ENCODE results near the gene EFNA3.
"Not testable (repeated sequence)": the region's sequence is repeated elsewhere in the genome, so short reads cannot be mapped to it uniquely, and the experiment has no call there.

The EFNA3 gene

DNA sequence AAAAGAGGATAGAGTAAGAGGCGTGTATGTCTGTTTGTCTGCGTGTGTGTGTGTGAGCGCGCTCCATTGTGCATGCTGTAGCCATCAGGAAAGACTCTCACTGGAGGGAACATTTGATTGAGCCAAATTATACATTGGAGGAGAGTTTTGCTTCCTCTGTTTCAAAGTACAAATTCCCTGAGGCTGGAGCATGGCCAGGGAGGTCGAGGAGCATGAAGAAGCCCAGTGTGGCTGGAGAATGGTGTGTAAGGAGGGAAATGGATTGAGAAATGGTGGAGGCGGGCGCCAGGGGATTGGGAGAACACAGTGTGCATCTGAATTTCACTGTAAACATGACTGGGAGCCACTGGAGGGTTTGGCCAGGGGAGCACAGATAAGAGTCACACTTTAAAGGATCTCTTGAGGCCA, 27.0 kb downstream of the EFNA3 start:
- H3K27ac ChIP-seq (ENCODE audit: low read depth, low read length), result no peak overlapping the region
- no peaks in the 10 kb centered on the region for H3K4me1 ChIP-seq (ENCODE audit: insufficient read depth, low read length)
- 86% methylated on average over 7 of the region's 7 CpGs for WGBS
- no peak overlapping the region for H3K9ac ChIP-seq (ENCODE audit: low read depth, low read length)
- no peak overlapping the region for H3K4me3 ChIP-seq (ENCODE audit: low read length)
- H3K36me3 ChIP-seq (ENCODE audit: insufficient read depth, low read length), result no peaks in the 10 kb centered on the region
- H3K9me3 ChIP-seq (ENCODE audit: insufficient read depth, low read depth, low read length), result no peaks in the 10 kb centered on the region
- H3K27me3 ChIP-seq (ENCODE audit: insufficient read depth, low read length), result 0 out of 2 replicates have a peak, but pooled peaks cover 2% of the 10 kb centered on the region

DNA sequence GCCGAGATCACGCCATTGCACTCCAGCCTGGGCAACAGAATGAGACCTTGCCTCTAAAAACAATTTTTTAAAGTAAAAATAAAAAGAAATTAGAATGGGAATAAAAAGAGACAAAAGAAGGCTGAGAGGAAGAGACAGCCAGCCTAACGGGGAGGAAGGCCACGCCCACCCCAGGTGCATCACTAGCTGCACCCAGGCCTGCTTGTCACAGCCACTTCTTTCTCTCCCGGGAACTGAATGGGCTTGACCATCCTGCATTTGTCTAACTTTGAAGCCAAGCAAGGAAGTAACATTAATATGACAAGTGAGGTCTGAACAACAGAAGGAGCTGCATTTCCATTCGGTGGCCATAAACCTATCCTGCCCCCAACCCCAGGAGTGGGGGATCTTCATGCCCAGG, 28.2 kb downstream of the EFNA3 start:
- no peaks in the 10 kb centered on the region for H3K4me1 ChIP-seq (ENCODE audit: insufficient read depth, low read length)
- no peak overlapping the region for H3K27ac ChIP-seq (ENCODE audit: low read depth, low read length)
- H3K9me3 ChIP-seq (ENCODE audit: insufficient read depth, low read depth, low read length), result no peaks in the 10 kb centered on the region
- H3K4me3 ChIP-seq (ENCODE audit: low read length), result no peak overlapping the region
- H3K9ac ChIP-seq (ENCODE audit: low read depth, low read length), result no peak overlapping the region
- H3K36me3 ChIP-seq (ENCODE audit: insufficient read depth, low read length), result no peaks in the 10 kb centered on the region
- 0 out of 2 replicates have a peak, but pooled peaks cover 2% of the 10 kb centered on the region for H3K27me3 ChIP-seq (ENCODE audit: insufficient read depth, low read length)
- WGBS, result 77% methylated on average over 6 of the region's 6 CpGs

DNA sequence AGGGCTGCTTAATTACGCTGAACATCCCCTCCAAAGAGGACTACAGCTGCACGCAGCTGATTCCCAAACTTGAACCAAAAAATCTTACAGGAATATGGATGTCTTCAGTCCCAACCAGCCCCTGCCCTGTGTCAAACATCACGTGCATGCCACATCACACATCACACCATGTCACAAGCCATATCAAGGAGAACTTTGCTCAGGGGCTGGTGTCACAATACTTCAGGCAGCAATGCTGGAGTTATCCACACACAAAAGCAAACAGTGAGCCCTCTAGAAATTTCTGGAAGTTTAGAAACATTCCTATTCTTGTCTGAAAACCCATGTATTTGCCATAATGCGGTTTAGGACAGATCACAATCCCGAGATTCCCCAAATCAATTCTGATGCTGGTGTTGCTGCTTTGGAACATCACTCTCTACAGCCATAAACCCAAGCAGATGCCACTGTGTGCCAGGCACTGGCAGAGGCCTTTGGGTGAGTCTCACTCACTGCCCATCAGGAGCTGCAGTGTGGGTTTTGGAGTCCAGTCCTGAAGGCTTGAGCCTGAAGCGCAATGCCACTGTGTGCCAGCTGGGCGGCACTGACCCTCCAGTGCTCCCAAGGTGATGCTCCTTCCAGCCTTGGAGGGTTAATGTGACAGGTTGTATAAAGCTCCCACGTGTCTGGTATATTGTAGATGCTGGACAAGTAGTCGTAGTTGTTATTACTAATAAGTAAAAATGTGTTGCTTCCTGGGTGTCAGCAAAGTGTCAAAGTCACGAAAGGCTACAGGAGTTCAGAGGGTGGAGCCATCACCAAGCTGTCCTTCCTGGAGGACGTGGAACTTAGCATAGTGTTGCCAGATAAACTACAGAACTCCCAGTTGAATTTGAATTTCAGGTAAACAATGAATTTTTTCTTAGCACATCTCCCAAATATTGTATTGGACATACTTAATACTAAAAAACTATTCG, 28.9 kb downstream of the EFNA3 start:
- Histone ChIP-seq H3K4me3 (ENCODE audit: low read length) (no peak overlapping the region), H3K36me3 (ENCODE audit: insufficient read depth, low read length) (no peaks in the 10 kb centered on the region), H3K4me1 (ENCODE audit: insufficient read depth, low read length) (no peaks in the 10 kb centered on the region), H3K27me3 (ENCODE audit: insufficient read depth, low read length) (0 out of 2 replicates have a peak, but pooled peaks cover 2% of the 10 kb centered on the region), H3K9me3 (ENCODE audit: insufficient read depth, low read depth, low read length) (no peaks in the 10 kb centered on the region), H3K27ac (ENCODE audit: low read depth, low read length) (no peak overlapping the region), H3K9ac (ENCODE audit: low read depth, low read length) (no peak overlapping the region)
- 81% methylated on average over 12 of the region's 12 CpGs for WGBS

DNA sequence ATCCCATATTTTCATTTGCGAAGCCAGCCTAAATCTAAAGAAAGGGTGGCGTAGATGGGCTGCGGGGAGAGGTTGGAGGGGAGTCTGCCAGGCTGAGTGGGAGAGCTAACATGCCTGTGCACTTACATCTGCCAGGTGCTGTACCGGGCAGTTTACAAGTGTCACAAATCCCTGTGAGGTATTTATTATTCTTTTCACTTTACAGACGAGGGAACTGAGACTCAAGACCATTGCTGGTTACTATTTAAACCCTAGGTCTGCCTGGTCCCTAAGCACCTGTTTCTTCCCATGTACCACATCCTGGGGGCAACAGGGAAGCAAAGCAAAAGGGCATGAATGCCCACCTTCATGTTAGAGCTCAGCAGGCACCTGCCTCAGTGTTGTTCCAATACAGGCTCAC, 29.7 kb downstream of the EFNA3 start:
- 0 out of 2 replicates have a peak, but pooled peaks cover 2% of the 10 kb centered on the region for H3K27me3 ChIP-seq (ENCODE audit: insufficient read depth, low read length)
- no peak overlapping the region for H3K4me3 ChIP-seq (ENCODE audit: low read length)
- no peaks in the 10 kb centered on the region for H3K36me3 ChIP-seq (ENCODE audit: insufficient read depth, low read length)
- H3K9me3 ChIP-seq (ENCODE audit: insufficient read depth, low read depth, low read length), result no peaks in the 10 kb centered on the region
- WGBS, result 94% methylated on average over 5 of the region's 5 CpGs
- no peaks in the 10 kb centered on the region for H3K4me1 ChIP-seq (ENCODE audit: insufficient read depth, low read length)
- no peak overlapping the region for H3K27ac ChIP-seq (ENCODE audit: low read depth, low read length)
- H3K9ac ChIP-seq (ENCODE audit: low read depth, low read length), result no peak overlapping the region

DNA sequence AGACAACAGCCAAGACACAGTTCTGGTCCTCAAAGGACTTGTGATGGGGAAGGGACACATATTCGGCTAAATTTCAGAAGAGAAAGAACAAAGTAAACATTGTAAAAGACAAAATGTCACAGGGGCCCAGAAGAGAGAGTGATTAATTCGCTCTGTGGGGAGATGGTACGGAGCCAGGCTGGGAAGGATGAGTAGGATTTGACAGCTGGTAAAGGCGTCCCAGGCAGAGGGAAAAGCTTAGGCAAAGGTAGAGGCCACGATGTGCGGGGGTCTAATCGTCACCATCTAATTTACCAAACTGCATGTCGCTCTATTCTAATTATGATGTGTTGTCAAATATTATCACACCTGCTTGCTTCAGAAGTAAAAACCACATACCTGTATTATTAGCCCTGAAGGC, 31.7 kb downstream of the EFNA3 start:
- no peaks in the 10 kb centered on the region for H3K4me1 ChIP-seq (ENCODE audit: insufficient read depth, low read length)
- 0 out of 2 replicates have a peak, but pooled peaks cover 2% of the 10 kb centered on the region for H3K27me3 ChIP-seq (ENCODE audit: insufficient read depth, low read length)
- WGBS, result 92% methylated on average over 4 of the region's 8 CpGs
- H3K9ac ChIP-seq (ENCODE audit: low read depth, low read length), result no peak overlapping the region
- H3K4me3 ChIP-seq (ENCODE audit: low read length), result no peak overlapping the region
- H3K36me3 ChIP-seq (ENCODE audit: insufficient read depth, low read length), result no peaks in the 10 kb centered on the region
- H3K9me3 ChIP-seq (ENCODE audit: insufficient read depth, low read depth, low read length), result no peaks in the 10 kb centered on the region
- no peak overlapping the region for H3K27ac ChIP-seq (ENCODE audit: low read depth, low read length)

DNA sequence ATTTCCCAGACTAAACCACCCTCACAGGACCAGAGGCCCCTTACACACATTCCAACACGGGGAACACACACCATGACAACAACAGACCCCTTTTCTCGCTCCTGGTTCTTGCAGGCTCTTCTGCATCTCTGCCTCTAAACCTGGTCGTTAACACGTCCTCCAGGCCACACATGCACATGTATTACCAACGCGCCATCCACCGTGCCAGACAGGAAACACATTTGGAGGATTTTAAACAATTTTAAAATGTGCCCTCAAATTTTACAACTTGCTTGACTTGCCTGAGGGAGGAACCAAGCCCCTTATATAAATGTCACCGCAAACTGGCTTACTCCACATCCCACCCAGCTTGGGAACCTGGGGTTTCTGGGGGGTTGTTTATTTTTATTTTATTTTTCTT, 32.2 kb downstream of the EFNA3 start:
- WGBS, result 87% methylated on average over 7 of the region's 8 CpGs
- H3K9ac ChIP-seq (ENCODE audit: low read depth, low read length), result no peak overlapping the region
- H3K4me3 ChIP-seq (ENCODE audit: low read length), result no peak overlapping the region
- no peaks in the 10 kb centered on the region for H3K36me3 ChIP-seq (ENCODE audit: insufficient read depth, low read length)
- no peak overlapping the region for H3K27ac ChIP-seq (ENCODE audit: low read depth, low read length)
- 0 out of 2 replicates have a peak, but pooled peaks cover 2% of the 10 kb centered on the region for H3K27me3 ChIP-seq (ENCODE audit: insufficient read depth, low read length)
- no peaks in the 10 kb centered on the region for H3K9me3 ChIP-seq (ENCODE audit: insufficient read depth, low read depth, low read length)
- no peaks in the 10 kb centered on the region for H3K4me1 ChIP-seq (ENCODE audit: insufficient read depth, low read length)

DNA sequence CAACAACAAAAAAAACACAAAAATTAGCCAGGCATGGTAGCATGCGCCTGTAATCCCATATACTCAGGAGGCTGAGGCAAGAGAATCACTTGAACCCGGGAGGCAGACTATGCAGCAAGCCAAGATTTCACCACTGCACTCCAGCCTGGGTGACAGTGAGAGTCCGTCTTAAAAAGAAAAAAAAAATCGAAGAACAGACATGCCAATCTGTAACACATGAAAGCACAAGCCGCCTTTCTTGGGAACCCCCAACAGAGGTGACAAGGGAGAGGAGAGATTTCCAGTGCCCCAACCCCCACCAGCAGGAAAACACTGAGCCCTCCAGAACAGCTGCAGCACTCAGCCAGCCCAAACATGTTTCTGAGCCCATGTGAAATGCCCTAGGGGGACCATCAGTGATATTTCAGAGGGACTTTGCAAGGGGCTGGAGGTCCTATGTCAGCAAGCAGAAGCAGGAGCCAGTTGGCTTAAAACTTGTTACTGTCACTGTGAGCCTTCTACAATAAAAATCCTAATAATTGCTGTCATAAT, 34.9 kb downstream of the EFNA3 start:
- Histone ChIP-seq H3K27ac (ENCODE audit: low read depth, low read length) (no peak overlapping the region), H3K27me3 (ENCODE audit: insufficient read depth, low read length) (no peaks in the 10 kb centered on the region), H3K4me1 (ENCODE audit: insufficient read depth, low read length) (no peaks in the 10 kb centered on the region), H3K36me3 (ENCODE audit: insufficient read depth, low read length) (no peaks in the 10 kb centered on the region), H3K9ac (ENCODE audit: low read depth, low read length) (no peak overlapping the region), H3K9me3 (ENCODE audit: insufficient read depth, low read depth, low read length) (no peaks in the 10 kb centered on the region), H3K4me3 (ENCODE audit: low read length) (no peak overlapping the region)
- WGBS, result 73% methylated on average over 5 of the region's 5 CpGs

DNA sequence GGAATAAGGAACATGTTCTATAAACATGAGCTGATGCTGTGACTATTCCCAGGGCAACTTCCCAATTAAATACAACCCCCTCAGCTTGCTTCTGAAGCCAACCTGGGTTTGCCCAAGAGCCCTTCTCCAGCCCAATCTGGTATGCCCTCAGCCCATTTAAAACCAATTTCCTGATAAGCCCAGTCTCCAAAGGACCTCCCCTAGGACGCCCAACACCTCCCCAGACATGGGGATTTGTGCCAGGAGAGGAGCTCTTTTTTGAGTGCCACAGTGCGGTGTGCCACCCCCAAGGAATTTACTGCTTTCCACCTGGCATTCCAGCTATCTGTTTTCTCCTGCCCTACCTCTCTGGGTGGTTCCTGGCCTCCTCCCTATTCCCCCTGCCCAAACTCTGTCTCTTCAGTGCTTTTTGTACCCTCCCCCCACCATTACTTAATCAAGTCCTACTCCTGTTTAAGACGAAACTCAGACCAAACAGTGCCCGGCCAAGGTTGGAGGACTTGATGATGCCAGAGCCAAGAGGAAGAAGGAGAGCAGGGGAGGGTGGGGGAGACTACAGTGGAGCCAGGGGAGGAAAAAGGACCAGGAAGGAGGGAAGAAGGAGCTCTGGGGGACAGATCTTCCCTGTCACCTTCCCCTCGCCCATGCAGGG, 37.6 kb downstream of the EFNA3 start:
- Histone ChIP-seq H3K27me3 (ENCODE audit: insufficient read depth, low read length) (peaks cover 5% of the 10 kb centered on the region; the same call in 1 of the 2 replicates), H3K4me3 (ENCODE audit: low read length) (no peak overlapping the region), H3K36me3 (ENCODE audit: insufficient read depth, low read length) (no peaks in the 10 kb centered on the region), H3K4me1 (ENCODE audit: insufficient read depth, low read length) (no peaks in the 10 kb centered on the region), H3K27ac (ENCODE audit: low read depth, low read length) (no peak overlapping the region), H3K9ac (ENCODE audit: low read depth, low read length) (no peak overlapping the region), H3K9me3 (ENCODE audit: insufficient read depth, low read depth, low read length) (no peaks in the 10 kb centered on the region)
- WGBS, result 85% methylated on average over 5 of the region's 5 CpGs

DNA sequence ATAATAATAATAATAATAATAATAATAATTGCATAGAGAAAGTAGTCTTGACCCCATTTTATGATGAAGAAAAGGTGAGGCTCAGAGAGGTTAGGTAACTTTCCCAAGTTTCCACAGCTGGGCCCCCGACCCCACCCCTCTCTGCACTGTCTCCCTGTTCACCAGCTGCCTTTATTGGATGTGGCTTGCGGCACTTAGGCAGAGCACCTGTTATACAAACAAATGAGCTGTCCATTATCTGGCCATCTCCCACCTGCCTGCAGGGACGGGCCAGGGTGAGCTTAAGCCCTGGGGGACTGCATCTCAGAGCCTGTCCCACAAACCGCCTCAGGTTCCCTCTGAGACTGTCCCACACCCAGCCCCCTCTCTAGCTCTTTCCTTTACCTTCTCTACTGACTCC, 39.0 kb downstream of the EFNA3 start:
- Histone ChIP-seq H3K27me3 (ENCODE audit: insufficient read depth, low read length) (peaks cover 8% of the 10 kb centered on the region; the same call in 1 of the 2 replicates), H3K4me3 (ENCODE audit: low read length) (no peak overlapping the region), H3K4me1 (ENCODE audit: insufficient read depth, low read length) (no peaks in the 10 kb centered on the region), H3K36me3 (ENCODE audit: insufficient read depth, low read length) (no peaks in the 10 kb centered on the region), H3K27ac (ENCODE audit: low read depth, low read length) (no peak overlapping the region), H3K9me3 (ENCODE audit: insufficient read depth, low read depth, low read length) (no peaks in the 10 kb centered on the region), H3K9ac (ENCODE audit: low read depth, low read length) (no peak overlapping the region)
- WGBS, result 78% methylated on average over 4 of the region's 4 CpGs

DNA sequence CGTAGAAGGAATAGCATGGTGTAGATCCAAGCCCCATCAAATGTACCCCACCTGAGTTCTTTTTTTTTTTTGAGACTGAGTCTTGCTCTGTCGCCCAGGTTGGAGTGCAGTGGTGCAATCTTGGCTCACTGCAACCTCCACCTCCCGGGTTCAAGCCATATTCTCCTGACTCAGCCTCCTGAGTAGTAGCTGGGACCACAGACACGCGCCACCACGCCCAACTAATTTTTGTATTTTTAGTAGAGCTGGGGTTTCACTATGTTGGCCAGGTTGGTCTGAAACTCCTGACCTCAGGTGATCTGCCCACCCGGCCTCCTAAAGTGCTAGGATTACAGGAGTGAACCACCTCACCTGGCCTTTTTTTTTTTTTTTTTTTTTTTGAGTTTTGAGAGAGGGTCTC, 39.5 kb downstream of the EFNA3 start:
- H3K4me3 ChIP-seq (ENCODE audit: low read length); H3K9ac ChIP-seq (ENCODE audit: low read depth, low read length); H3K9me3 ChIP-seq (ENCODE audit: insufficient read depth, low read depth, low read length); H3K36me3 ChIP-seq (ENCODE audit: insufficient read depth, low read length); H3K27ac ChIP-seq (ENCODE audit: low read depth, low read length); H3K4me1 ChIP-seq (ENCODE audit: insufficient read depth, low read length); H3K27me3 ChIP-seq (ENCODE audit: insufficient read depth, low read length): not testable (repeated sequence)
- WGBS, result 91% methylated on average over 7 of the region's 7 CpGs

DNA sequence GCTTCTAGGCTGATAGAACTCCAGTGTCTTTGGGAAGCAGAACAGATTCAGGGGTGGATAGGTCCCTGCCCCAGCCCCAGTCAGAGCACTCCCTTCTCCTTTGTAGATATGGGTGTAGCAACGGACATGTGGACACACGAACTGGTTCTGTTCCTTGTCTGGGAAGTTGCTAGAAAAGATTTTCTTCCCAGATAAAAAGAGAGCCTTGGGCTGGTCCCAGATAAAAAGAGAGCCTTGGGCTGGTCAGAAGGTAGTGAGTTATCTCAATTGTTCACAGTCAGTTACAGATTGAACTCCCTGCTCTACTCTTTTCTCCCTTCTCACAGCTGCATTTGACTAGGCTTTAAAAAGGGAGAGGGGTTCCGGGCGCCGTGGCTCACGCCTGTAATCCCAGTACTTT, 41.6 kb downstream of the EFNA3 start:
- Histone ChIP-seq H3K9me3 (ENCODE audit: insufficient read depth, low read depth, low read length) (no peaks in the 10 kb centered on the region), H3K4me3 (ENCODE audit: low read length) (no peak overlapping the region), H3K4me1 (ENCODE audit: insufficient read depth, low read length) (peaks cover 10% of the 10 kb centered on the region), H3K36me3 (ENCODE audit: insufficient read depth, low read length) (no peaks in the 10 kb centered on the region), H3K27ac (ENCODE audit: low read depth, low read length) (no peak overlapping the region), H3K9ac (ENCODE audit: low read depth, low read length) (no peak overlapping the region), H3K27me3 (ENCODE audit: insufficient read depth, low read length) (peaks cover 25% of the 10 kb centered on the region)
- 84% methylated on average over 6 of the region's 6 CpGs for WGBS

Data from HUES64 (cell line).